Ramos (cell line): Measurements from ENCODE around the gene VEGFB.

ENCODE experiments used
- in situ Hi-C: fragments of 300-500 bp; cut with MboI; formaldehyde crosslinking; loops from one replicate; pipeline ENCODE4 v1.14.3; 2022; ENCODE audit warnings: low sequenced_read_pairs; ENCODE audit not compliant: unreplicated experiment

The VEGFB gene

DNA sequence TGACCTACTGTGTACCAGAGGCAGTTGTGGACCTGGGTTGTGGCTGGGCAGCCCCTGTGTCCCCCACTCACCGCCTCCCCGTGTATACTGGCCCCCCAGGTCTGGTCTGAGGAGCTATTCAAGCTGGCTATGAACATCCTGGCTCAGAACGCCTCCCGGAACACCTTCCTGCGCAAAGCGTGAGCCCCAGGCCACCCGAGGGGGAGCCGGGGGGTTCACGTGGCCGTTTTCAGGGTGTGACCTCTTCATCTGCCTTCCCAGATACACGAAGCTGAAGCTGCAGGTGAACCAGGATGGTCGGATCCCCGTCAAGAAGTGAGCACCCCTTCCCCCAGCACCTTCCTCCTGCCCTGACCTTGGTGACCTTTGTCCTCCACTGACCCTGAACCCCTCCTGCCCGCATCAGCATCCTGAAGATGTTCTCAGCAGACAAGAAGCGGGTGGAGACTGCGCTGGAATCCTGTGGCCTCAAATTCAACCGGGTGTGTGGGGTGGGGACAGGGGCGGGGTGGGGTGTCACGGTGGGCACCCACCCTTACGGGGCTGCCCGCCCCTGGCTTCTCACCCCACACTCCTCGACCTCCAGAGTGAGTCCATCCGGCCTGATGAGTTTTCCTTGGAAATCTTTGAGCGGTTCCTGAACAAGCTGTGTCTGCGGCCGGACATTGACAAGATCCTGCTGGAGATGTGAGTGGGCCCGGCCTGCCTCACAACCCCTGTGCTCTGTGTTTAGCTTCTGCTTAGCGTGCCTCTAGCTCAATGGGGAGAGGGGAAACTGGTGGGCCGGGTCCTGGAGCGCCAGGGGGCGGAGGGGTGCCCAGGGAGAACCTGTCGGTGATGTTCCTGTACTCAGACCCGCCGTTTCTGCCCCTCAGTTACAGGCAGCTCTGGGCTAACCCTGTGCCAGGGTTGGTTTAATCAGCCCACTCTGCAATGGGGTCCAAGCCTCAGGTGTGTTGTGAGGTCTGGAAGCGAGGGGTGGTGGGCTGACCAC, 21.0 kb downstream of the VEGFB start:
- in situ Hi-C loops: no loop called here

DNA sequence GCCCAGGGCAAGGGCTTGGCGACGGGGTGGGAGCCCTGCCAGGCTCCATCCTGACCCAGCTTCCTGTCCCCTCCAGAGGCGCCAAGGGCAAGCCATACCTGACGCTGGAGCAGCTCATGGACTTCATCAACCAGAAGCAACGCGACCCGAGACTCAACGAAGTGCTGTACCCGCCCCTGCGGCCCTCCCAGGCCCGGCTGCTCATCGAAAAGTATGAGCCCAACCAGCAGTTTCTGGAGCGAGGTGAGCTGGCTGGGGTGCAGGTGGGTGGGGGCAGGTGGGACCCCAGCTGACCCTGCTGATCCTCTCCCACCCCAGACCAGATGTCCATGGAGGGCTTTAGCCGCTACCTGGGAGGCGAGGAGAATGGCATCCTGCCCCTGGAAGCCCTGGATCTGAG, 21.9 kb downstream of the VEGFB start:
- in situ Hi-C loops: no loop called here

DNA sequence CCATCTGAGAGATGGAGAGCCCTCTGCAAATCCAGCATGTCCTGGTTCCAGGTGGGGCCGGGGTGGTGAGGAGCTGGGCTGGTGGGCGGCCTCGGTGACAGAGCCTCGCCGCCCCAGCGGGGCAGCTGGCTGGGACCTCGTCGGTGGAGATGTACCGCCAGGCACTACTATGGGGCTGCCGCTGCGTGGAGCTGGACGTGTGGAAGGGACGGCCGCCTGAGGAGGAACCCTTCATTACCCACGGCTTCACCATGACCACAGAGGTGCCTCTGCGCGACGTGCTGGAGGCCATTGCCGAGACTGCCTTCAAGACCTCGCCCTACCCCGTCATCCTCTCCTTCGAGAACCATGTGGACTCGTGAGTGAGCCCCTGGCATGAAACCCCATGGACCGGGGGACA, 24.0 kb downstream of the VEGFB start:
- in situ Hi-C loops: no loop called here

DNA sequence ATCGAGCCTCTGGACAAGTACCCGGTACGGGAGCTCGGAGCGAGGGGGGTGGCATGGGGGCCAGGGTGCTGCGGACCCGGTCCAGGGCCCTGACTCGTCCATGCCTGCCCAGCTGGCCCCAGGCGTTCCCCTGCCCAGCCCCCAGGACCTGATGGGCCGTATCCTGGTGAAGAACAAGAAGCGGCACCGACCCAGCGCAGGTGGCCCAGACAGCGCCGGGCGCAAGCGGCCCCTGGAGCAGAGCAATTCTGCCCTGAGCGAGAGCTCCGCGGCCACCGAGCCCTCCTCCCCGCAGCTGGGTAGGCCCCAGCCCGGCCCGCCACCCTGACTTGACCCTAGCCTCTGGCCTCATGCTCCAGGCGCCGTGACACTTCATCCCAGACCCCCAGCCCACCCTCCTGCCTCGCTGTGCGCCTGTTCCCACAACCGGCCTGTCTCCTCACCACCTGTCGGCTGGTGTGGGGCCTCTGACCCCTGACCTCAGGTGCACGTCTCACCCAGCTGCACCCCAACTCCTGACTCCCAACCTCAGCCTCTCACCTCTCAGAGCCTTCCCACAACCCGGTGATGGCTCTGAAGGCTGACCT, 24.7 kb downstream of the VEGFB start:
- in situ Hi-C loops: no loop called here

DNA sequence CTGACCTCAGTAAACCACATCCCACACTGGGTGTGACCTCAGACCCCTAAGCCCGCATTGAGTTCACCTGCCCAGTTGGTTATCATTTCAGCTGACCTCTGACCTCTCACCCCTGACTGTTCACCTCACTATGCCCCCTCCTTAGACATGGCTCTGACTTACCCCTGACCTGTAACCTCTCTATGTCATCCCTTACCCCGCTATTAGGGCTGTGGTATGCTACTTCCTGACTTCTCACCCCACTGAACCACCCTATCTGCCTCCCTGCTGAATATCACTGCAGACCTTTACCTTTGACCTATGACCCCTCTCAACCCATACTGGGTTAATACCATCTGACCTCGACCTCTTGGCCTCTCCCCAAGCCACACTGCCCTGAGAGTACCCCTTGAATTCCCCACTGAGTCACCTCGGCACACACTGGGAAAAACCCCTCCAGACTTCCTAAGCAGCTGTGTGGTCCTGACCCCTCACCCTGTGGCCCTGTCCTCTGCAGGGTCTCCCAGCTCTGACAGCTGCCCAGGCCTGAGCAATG, 25.2 kb downstream of the VEGFB start:
- in situ Hi-C loops: no loop called here

DNA sequence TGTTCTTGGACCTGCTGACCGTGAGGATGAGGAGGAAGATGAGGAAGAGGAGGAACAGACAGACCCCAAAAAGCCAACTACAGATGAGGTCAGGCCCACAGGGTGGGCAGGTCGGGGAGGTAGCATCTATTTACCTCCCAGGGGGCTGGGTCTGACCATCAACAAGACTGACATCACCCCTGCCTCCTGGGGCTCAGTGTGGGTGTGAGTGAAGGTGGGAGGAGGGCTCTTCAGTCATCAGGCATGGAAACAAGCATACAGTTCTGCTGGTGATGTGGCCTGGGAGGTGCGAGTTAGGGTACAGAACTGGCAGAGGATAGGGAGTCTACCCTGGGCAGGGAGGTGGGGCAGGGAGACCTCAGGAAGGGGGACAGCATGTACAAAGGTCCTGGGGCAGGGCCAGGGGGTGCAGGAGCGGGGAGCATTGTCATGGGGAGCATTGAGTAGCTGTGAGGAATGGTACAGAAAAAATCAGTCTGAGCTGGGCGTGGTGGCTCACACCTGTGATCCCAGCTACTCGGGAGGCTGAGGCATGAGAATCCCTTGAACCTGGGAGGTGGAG, 25.8 kb downstream of the VEGFB start:
- in situ Hi-C loops: no loop called here

DNA sequence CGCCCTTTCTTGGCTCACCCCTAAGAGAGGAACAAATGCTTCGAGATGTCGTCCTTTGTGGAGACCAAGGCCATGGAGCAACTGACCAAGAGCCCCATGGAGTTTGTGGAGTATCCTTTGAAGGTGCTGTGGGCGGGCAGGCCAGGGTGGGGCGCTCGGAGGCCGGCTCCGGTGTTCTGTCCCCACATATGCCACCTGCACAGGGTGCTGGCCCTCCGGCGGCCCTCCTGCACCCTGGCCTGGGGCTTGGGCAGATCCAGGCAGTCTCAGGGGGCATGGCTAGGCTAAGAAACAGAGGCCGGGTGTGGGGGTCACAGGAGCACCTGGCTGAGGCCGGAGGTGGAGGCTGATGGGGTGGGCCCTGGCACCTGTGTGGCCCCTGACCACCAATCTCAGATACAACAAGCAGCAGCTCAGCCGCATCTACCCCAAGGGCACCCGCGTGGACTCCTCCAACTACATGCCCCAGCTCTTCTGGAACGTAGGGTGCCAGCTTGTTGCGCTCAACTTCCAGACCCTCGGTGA, 27.2 kb downstream of the VEGFB start:
- in situ Hi-C loops: no loop called here

DNA sequence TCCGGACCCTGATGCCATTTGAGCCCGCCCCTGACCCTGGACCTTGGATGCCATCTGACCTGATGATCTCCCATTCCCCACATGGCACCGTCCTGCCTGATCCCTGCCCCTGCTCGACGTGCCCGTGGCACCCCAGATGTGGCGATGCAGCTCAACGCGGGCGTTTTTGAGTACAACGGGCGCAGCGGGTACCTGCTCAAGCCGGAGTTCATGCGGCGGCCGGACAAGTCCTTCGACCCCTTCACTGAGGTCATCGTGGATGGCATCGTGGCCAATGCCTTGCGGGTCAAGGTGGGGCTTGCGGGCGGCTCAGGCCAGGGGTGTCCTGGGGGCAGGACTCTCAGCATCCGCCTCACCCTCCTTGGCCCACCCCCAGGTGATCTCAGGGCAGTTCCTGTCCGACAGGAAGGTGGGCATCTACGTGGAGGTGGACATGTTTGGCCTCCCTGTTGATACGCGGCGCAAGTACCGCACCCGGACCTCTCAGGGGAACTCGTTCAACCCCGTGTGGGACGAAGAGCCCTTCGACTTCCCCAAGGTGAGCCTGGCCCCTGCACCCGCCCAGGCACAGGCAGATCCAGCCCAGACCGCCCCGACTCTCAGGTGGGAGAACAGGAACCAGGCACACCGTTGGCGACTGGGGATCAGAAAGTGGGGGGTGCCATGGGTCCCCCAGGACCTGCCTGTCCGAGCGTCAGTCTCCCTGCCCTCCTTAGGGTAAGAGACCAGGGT, 28.1 kb downstream of the VEGFB start:
- in situ Hi-C loops: no loop called here

DNA sequence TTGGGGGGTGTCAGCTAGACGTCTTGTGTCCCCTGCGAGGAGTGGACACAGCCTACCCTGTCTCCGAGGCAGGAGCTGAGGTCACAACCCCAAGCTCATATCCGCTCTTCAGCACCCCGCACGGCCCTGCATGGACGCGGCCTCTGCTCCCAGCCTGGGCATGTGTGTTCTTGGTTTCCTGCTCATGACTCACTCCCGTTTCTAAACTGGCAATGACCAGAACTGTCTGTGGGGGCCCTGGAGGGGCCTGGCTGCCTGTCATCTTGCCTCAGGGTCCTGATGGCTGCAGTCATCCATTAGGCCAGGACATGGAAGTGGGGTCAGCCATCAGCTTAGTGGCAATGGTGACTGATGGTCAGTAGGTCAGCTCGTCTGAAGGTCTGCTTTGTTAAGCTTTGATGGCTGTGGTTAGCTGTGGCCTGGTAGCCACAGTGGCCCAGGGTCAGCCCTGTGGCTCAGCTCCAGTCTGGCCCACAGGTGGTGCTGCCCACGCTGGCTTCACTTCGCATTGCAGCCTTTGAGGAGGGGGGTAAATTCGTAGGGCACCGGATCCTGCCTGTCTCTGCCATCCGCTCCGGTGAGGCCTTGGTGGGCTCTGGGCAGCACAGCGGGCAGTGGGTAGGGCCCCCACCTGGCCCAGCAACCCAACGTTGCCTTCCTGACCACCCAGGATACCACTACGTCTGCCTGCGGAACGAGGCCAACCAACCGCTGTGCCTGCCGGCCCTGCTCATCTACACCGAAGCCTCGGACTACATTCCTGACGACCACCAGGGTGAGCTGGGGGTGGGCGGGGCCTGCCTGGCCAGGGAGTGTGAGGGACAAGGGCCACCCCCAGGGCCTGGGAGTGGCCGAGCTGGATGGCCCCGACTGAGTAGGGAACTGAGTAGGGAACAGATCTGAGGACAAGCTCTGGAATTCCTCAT, 28.9 kb downstream of the VEGFB start:
- in situ Hi-C loops: no loop called here

DNA sequence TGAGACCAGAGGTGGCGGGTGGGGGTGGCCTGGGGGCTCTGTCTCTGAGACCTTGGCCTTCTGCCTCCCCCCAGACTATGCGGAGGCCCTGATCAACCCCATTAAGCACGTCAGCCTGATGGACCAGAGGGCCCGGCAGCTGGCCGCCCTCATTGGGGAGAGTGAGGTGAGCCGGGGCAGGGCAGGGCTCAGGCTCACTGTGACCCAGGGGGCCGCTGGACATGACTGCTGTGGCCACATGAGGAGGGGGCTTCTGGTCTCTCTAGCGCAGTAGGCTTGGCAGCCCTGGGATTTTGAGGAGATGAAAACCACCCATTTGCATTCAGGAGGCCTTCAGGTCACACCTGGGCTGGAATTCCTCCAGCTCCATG, 29.5 kb downstream of the VEGFB start:
- in situ Hi-C loops: no loop called here

DNA sequence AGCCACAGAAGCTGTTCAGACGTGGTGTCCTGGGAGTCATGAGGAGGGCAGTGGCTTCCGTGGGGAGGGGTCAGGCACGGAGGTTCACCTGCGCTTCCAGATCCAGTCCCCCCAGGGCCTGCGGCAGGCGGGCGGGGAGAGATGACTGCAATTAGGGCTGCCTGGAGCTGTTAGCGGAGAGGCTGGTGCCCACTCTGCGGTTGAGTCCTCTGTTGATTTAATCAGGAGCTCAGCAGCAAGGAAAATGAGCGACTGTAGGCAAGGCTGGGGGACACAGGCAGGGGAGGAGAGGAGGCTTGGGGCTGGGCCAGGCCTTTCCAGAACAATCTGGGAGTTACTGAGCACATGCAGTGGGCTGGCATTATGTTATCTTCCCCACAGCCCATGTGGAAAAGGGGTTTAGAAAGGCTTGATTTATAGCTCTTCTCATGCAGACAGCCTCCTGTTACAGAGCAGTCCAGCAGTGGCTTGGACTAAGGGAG, 30.0 kb downstream of the VEGFB start:
- in situ Hi-C loops: no loop called here

DNA sequence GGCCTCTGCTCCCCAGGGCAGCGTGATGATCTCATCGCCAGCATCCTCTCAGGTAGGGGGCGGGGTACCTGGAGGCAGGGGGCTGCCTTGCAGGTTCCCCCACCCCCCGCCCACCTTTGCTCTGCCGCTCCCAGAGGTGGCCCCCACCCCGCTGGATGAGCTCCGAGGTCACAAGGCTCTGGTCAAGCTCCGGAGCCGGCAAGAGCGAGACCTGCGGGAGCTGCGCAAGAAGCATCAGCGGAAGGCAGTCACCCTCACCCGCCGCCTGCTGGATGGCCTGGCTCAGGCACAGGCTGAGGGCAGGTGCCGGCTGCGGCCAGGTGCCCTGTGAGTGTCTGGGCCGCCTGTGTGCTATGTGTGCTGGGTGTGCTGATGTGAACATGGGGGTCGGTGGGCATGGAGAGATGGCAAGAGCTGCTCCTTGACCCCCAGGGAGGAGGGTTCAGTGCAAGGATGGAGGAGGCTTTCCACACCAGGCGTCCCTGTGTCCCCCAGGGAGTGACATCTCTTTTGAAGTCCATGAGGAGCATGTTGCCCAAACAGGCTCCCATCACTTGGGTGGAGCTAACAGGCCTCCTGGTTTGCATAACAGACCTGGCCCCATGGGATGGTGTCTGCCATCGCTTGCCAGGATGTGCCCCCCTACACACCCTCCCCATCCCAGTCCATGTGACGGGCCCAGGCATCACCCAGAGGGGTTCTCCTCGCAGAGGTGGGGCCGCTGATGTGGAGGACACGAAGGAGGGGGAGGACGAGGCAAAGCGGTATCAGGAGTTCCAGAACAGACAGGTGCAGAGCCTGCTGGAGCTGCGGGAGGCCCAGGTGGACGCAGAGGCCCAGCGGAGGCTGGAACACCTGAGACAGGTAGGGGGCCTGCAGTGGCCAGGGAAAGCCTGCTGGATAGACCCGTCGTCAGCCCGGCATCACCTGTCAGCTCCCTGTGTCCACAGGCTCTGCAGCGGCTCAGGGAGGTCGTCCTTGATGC, 31.1 kb downstream of the VEGFB start:
- in situ Hi-C loops: no loop called here

DNA sequence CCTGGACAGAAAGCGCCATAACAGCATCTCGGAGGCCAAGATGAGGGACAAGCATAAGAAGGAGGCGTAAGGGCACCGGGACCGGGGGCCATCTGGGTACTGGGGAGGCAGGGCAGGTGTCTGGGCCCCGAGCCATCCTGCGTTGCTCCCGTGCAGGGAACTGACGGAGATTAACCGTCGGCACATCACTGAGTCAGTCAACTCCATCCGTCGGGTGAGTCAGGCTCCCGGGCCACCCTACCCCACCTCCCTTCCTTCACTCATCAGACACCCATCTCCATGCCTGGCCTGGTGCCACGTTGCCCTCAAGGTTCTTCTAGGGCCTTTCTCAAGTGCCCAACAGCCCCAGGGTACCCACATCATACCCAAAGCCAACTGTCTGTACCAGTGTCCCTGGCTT, 32.0 kb downstream of the VEGFB start:
- in situ Hi-C loops: no loop called here

DNA sequence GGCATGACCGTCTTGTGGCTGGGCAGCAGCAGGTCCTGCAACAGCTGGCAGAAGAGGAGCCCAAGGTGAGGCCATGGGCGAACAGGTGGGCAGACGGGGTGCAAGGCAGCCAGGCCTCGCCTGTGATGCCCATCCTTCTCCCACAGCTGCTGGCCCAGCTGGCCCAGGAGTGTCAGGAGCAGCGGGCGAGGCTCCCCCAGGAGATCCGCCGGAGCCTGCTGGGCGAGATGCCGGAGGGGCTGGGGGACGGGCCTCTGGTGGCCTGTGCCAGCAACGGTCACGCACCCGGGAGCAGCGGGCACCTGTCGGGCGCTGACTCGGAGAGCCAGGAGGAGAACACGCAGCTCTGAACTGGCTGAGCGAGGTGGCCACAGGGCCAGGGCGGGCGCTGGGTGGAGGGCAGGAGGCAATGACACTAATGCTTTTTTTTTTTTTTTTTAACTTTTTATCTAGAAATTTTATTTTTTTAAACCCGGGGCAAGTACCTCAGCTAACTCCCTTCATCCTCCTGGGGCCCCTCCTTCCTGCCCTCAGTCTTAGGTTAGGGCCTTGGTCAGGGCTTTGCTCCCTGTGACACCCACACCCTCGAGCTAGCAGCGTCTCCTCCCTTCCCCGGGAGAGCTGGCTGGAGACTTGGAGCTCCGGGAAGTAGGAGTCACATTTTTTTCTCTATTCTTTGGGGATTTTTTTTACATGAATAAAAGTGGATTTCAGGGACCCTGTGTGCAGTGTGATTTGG, 33.0 kb downstream of the VEGFB start:
- in situ Hi-C loops: no loop called here

DNA sequence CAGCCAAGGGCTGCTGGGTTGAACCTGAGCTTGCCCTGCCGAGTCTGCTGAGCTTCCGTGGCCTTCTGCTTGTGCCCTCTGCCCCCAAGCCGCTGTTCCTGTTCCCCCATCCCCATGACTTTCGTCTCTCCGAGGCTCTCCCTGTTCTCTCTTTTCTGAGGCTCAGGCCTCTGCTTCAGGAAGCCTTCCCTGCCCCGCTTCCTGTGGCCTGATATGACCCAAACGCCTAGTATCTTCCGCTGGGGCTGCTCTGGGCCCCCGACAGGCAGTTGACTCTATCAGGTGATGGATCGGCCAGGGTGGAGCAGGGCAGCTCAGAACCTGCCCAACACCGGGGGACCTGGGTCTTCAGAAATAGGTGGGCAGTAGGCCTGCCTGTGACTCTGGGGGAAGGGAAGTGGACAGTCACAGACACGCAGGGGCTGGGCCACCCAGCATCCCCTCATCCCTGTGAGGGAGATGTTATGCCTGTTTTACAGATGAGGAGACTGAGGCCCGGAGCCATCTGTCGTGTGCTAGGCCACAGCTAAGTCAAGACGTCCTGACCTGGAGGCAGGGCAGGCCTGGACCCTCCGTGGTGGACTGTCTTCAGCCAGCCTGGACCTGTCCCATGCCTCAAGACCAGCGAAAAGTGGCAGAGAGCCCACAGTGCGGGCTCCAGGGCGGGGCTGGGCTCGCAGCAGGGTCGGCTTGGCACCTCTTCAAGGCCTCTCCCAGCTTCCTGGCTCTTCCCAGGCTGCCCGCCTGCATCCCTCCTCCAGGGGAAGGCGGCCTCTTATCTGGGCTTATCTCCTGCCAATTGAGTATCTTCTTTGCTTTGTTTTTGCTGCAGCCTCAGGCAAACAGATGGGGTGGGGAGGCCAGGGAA, 33.9 kb downstream of the VEGFB start:
- in situ Hi-C loops: no loop called here

DNA sequence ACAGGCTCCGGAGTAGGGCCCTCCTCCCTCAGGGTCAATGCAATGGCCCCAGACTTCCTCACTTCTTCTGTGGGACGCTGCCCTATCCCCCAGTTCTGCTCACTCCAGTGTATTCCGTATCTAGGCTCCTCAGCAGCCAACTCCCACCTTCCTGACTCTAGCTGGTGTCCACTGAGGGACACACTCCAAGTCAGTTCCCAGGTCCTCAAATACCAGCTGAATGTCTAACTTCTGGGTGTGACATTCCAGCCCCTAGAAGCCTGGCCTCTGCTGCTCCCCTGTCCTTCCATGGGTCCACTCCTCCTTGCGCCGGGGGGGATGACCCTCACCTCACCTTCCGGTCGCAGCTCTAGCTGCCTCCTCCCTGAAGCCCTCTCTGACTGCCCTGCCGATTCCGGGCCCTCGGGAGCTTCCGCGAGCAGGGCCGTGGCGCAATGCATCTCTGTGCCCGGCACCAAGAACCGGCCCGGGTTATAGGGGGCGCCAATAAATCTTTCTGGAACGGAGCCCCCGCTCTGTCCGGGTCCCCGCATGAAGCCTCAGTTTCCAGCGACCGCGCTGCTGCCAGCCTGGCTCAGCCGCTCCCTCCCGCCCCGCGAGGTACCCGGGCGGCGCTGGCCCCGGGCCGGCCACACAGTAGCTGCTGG, 34.6 kb downstream of the VEGFB start:
- in situ Hi-C loops: no loop called here
